IMR-90 (cell line): ENCODE results near the gene ITPRIP. TPM values are rescaled to one million over a fixed set of nuclear protein-coding genes. Genes with fewer than 3 reads are reported as not detected.

Experiments
- ATAC-seq: fragments of 200-7000 bp; cut with Tn5 transposase; 2 replicates; pipeline ENCODE4 v1.9.1; 2020; ENCODE audit warnings: low read depth, mild to moderate bottlenecking, moderate library complexity
- BruUV-seq: library from RNA; stranded (reverse); fragments of 400-500 nt; replicated peaks from 2 replicates; lab custom pipeline; 2021; lab: Mats Ljungman, UMichigan
- CTCF ChIA-PET: fragments of 300-600 bp; formaldehyde crosslinking; extraction: SDS; loops from one replicate; lab custom pipeline; 2021; ENCODE audit warnings: antibody characterized with exemption; lab: Yijun Ruan, JAX
- POLR2A ChIA-PET: fragments of 300-600 bp; sonication (Branson Sonifier 250); formaldehyde crosslinking; loops from one replicate; lab custom pipeline; 2022; ENCODE audit warnings: antibody characterized with exemption; ENCODE audit not compliant: unreplicated experiment; lab: Charles Lee
- DNase-seq: peaks from one replicate; pipeline ENCODE4 v3.0.0; 2013
- H2AFZ ChIP-seq: replicated peaks from 2 replicates; pipeline ENCODE3; 2013; ENCODE audit warnings: low read length, mild to moderate bottlenecking; ENCODE audit not compliant: poor library complexity
- H2AK5ac ChIP-seq: 2 replicates; pipeline ENCODE4 v1.6.1; 2013; ENCODE audit warnings: low read depth, low read length, inconsistent platforms
- H2AK9ac ChIP-seq: replicated peaks from 2 replicates; pipeline ENCODE3; 2013; ENCODE audit warnings: mild to moderate bottlenecking, low read depth, low read length, moderate library complexity; ENCODE audit not compliant: poor library complexity
- H2BK120ac ChIP-seq: 2 replicates; pipeline ENCODE4 v1.6.1; 2013; ENCODE audit warnings: low read depth, low read length, inconsistent platforms
- H2BK15ac ChIP-seq: 3 replicates; pipeline ENCODE4 v1.6.1; 2013; ENCODE audit warnings: low read depth, low read length, inconsistent platforms
- H2BK20ac ChIP-seq: 2 replicates; pipeline ENCODE4 v1.6.1; 2013; ENCODE audit warnings: low read depth, mild to moderate bottlenecking, inconsistent platforms, low read length, moderate library complexity
- H2BK5ac ChIP-seq: 2 replicates; pipeline ENCODE4 v1.6.1; 2013; ENCODE audit warnings: mild to moderate bottlenecking, low read depth, low read length, inconsistent platforms; ENCODE audit not compliant: poor library complexity, severe bottlenecking
- H3K14ac ChIP-seq: replicated peaks from 2 replicates; pipeline ENCODE4 v1.6.1; 2013; ENCODE audit warnings: low read depth, low read length, inconsistent platforms
- H3K18ac ChIP-seq: 2 replicates; pipeline ENCODE4 v1.6.1; 2013; ENCODE audit warnings: low read depth, low read length, control low read depth
- H3K23ac ChIP-seq: 2 replicates; pipeline ENCODE4 v1.6.1; 2013; ENCODE audit warnings: low read depth, low read length, inconsistent platforms
- H3K27ac ChIP-seq: 2 replicates; pipeline ENCODE4 v1.5.1; 2013; ENCODE audit warnings: mild to moderate bottlenecking, control low read depth, low read length; ENCODE audit not compliant: insufficient read depth
- H3K27me3 ChIP-seq: 2 replicates; pipeline ENCODE4 v1.6.1; 2013; ENCODE audit warnings: low read length; ENCODE audit not compliant: control insufficient read depth, insufficient read depth
- H3K36me3 ChIP-seq: 2 replicates; pipeline ENCODE4 v1.6.1; 2013; ENCODE audit warnings: low read length, mixed read lengths; ENCODE audit not compliant: control insufficient read depth, insufficient read depth
- H3K4ac ChIP-seq: 2 replicates; pipeline ENCODE4 v1.6.1; 2013; ENCODE audit warnings: low read depth, low read length, inconsistent platforms
- H3K4me1 ChIP-seq: 2 replicates; pipeline ENCODE4 v1.6.1; 2013; ENCODE audit warnings: low read length, mixed read lengths; ENCODE audit not compliant: control insufficient read depth, insufficient read depth
- H3K4me2 ChIP-seq: 2 replicates; pipeline ENCODE4 v1.6.1; 2013; ENCODE audit warnings: low read depth, mild to moderate bottlenecking, control low read depth, low read length, moderate library complexity
- H3K4me3 ChIP-seq: 2 replicates; pipeline ENCODE4 v1.5.1; 2013; ENCODE audit warnings: low read depth, mild to moderate bottlenecking, control low read depth, low read length, moderate library complexity; ENCODE audit not compliant: insufficient read depth
- H3K56ac ChIP-seq: 2 replicates; pipeline ENCODE4 v1.6.1; 2013; ENCODE audit warnings: low read length, inconsistent platforms; ENCODE audit not compliant: insufficient read depth; ENCODE audit errors: extremely low read depth
- H3K79me1 ChIP-seq, 2 experiments: 2 replicates each; pipeline ENCODE4 v1.6.1; 2013; ENCODE audit warnings: low read length in 2 of 2, inconsistent platforms in 1 of 2, low read depth in 1 of 2
- H3K9ac ChIP-seq: 2 replicates; pipeline ENCODE4 v1.6.1; 2013; ENCODE audit warnings: low read depth, low read length, control low read depth
- H3K9me1 ChIP-seq: 2 replicates; pipeline ENCODE4 v1.6.1; 2013; ENCODE audit warnings: low read length, inconsistent platforms; ENCODE audit not compliant: insufficient read depth
- H3K9me3 ChIP-seq: 2 replicates; pipeline ENCODE4 v1.6.1; 2013; ENCODE audit warnings: low read length; ENCODE audit not compliant: control insufficient read depth, insufficient read depth
- H4K20me1 ChIP-seq: 2 replicates; pipeline ENCODE4 v1.6.1; 2013; ENCODE audit warnings: low read length, inconsistent platforms; ENCODE audit not compliant: insufficient read depth
- H4K5ac ChIP-seq: 2 replicates; pipeline ENCODE4 v1.6.1; 2013; ENCODE audit warnings: mild to moderate bottlenecking, low read depth, low read length, control low read depth
- H4K8ac ChIP-seq, 2 experiments: 2 replicates each; pipeline ENCODE4 v1.6.1; 2013; ENCODE audit warnings: low read depth in 2 of 2, low read length in 2 of 2, control low read depth in 1 of 2, inconsistent platforms in 1 of 2
- H4K91ac ChIP-seq: 2 replicates; pipeline ENCODE4 v1.6.1; 2013; ENCODE audit warnings: low read depth, low read length, inconsistent platforms; ENCODE audit not compliant: insufficient read depth
- BHLHE40 ChIP-seq: fragments of 150-350 bp; IDR thresholded peaks from 2 replicates; pipeline ENCODE4 v1.6.1; 2016; ENCODE audit warnings: mild to moderate bottlenecking, low read depth, low read length
- CEBPB ChIP-seq: IDR thresholded peaks from 2 replicates; pipeline ENCODE4 v1.6.1; 2012; ENCODE audit warnings: low read depth, low read length, improper control_type of control experiment
- CHD1 ChIP-seq: IDR thresholded peaks from 2 replicates; pipeline ENCODE4 v1.6.1; 2012; ENCODE audit warnings: low read depth, low read length, improper control_type of control experiment
- FOS ChIP-seq: fragments of 150-350 bp; IDR thresholded peaks from 2 replicates; pipeline ENCODE4 v1.6.1; 2016; ENCODE audit warnings: low read depth, low read length
- MAFK ChIP-seq: IDR thresholded peaks from 2 replicates; pipeline ENCODE4 v1.6.1; 2012; ENCODE audit warnings: low read depth, low read length, improper control_type of control experiment
- MAZ ChIP-seq: IDR thresholded peaks from 2 replicates; pipeline ENCODE4 v1.6.1; 2012; ENCODE audit warnings: low read depth, mild to moderate bottlenecking, low read length, improper control_type of control experiment, moderate library complexity, borderline replicate concordance
- MXI1 ChIP-seq: IDR thresholded peaks from 2 replicates; pipeline ENCODE4 v1.6.1; 2012; ENCODE audit warnings: low read depth, mild to moderate bottlenecking, low read length, moderate library complexity, borderline replicate concordance
- RAD21 ChIP-seq: IDR thresholded peaks from 2 replicates; pipeline ENCODE4 v1.6.1; 2012; ENCODE audit warnings: low read length, improper control_type of control experiment
- RCOR1 ChIP-seq: IDR thresholded peaks from 2 replicates; pipeline ENCODE4 v1.6.1; 2012; ENCODE audit warnings: mild to moderate bottlenecking, low read length, improper control_type of control experiment; ENCODE audit not compliant: insufficient replicate concordance
- SMC3 ChIP-seq: fragments of 150-350 bp; IDR thresholded peaks from 2 replicates; pipeline ENCODE4 v1.6.1; 2016; ENCODE audit warnings: low read depth, mild to moderate bottlenecking, antibody characterized with exemption, low read length, moderate library complexity
- WGBS, 2 experiments: methylation state at CpG; one replicate each; pipeline versions ENCODE4 v1.1.5 to v1.1.7; 2013; ENCODE audit warnings: missing lambda C conversion rate in 2 of 2; ENCODE audit not compliant: insufficient read length in 1 of 2; ENCODE audit errors: extremely low coverage in 2 of 2; 5-methylcytosine and 5-hydroxymethylcytosine counted together
- dilution Hi-C: fragments of 300-500 bp; cut with HindIII; formaldehyde crosslinking; loops from one replicate; pipeline ENCODE4 v1.14.3; 2018; ENCODE audit warnings: low sequenced_read_pairs; ENCODE audit not compliant: unreplicated experiment
- in situ Hi-C: fragments of 300-500 bp; cut with MboI; formaldehyde crosslinking; loops from 3 replicates; pipeline ENCODE4 v1.14.3; 2019; ENCODE audit warnings: low sequenced_read_pairs, inconsistent platforms, mixed read lengths
- intact Hi-C: fragments of 100-400 bp; cut with micrococcal nuclease; formaldehyde crosslinking; loops from 2 replicates; pipeline ENCODE4 v1.10.0; 2022
- polyA plus RNA-seq, 3 experiments: library from polyadenylated mRNA; depleted of rRNA; stranded (reverse); fragments of >200 nt; gene quantifications; 2 replicates each; pipeline ENCODE4 v1.2.3, GENCODE V29; 2012; ENCODE audit warnings: low replicate concordance in 1 of 3
- total RNA-seq: library from RNA; depleted of rRNA; stranded (reverse); fragments of >200 nt; gene quantifications from 2 replicates; pipeline ENCODE4 v1.2.3, GENCODE V29; 2012
- TF ChIP-seq, protein P1 (sequence below): fragments of 150-350 bp; IDR thresholded peaks from 2 replicates; pipeline ENCODE4 v1.6.1; 2017; ENCODE audit warnings: mild to moderate bottlenecking, antibody characterized with exemption, low read length, low read depth
- TF ChIP-seq, protein P2 (sequence below): conservative IDR thresholded peaks from 2 replicates; pipeline ENCODE4 v1.5.1; 2012; ENCODE audit warnings: mild to moderate bottlenecking, low read depth, low read length, improper control_type of control experiment

ITPRIP gene
- total and polyA plus RNA-seq, 2 of the 4 experiments (the other 2 are of a cell fraction): 7.5 to 31.9 TPM

DNA sequence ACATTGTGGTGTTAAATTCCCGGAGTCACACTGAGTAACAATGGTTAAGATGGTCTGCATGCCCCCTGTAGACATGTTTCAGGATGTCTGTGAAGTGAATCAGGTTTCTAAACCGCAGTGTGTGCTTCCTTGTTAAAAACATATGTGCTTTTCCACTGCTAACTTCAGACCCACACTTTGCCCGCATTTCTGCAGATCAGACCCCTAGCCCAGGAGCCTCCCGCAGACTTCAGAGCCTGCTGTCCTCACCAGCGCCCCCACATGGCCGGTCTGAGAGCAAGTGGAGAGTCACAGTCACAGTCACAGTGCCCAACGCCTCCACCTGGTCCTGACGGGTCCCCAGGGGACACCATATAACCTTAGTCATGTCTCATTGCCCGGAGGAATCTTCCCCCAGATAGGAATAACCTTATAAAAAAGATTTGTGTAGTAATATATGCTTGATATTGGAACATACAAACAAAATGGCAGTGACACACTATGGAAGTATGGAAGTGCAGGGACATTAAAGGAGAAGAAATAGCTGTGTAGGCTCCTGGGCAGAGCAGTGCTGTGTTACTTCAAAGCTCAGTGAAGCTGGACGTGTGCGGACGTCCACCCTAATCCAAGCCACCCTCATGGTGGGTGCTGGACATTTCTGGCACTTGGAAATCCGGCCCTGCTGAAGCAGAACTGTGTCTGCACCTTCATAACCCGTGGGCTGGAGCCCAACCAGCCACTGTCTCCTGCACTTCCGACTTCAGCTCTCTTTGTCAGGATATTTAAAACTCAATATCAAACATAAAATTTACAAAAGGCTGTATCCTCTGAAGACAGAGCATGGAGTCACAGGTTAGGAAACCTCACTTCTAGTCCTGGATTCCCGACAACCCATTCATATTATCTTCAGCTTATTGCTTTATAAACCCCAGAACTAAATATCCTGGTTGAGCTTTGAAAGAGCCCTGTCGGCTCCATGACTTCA lies 40.3 kb downstream of the ITPRIP start:
- peak overlapping the region; percentile 95 for H2BK15ac ChIP-seq
- peaks cover 30% of the 10 kb centered on the region for H3K4me1 ChIP-seq
- H4K5ac ChIP-seq: peak overlapping the region; percentile 65
- H3K4ac ChIP-seq: peak overlapping the region; percentile 91
- no TSS peak for BruUV-seq
- H2BK120ac ChIP-seq: peak overlapping the region; percentile 95
- ChIA-PET CTCF (interaction anchor here (0.6 to 3.0 kb wide), 7 partner anchors 8 to 214 kb away, joined by 3 to 14 read pairs (median 3); no protein-coding TSS in a partner anchor), POLR2A (no interaction called here)
- no peak for ATAC-seq
- H3K4me2 ChIP-seq: peak overlapping the region; percentile 29; the same call in 1 of the 2 replicates
- H2BK5ac ChIP-seq: peak overlapping the region; percentile 95
- no peaks in the 10 kb centered on the region for H3K36me3 ChIP-seq
- H3K14ac ChIP-seq: peak overlapping the region; percentile 78; the same call in 1 of the 2 replicates
- H3K9ac ChIP-seq: 0 out of 2 replicates have a peak overlapping the region, but pooled peaks have one; percentile 12
- DNase-seq: peak; percentile 89
- no peak overlapping the region for H3K4me3 ChIP-seq
- H2AFZ ChIP-seq: peak overlapping the region; percentile 19
- in situ Hi-C loops: no loop called here
- no peaks in the 10 kb centered on the region for H3K9me3 ChIP-seq
- H2AK9ac ChIP-seq: no peak overlapping the region
- H3K27me3 ChIP-seq: no peaks in the 10 kb centered on the region
- dilution Hi-C loops: no loop called here
- peak overlapping the region; percentile 81 for H3K27ac ChIP-seq
- peaks cover 9% of the 10 kb centered on the region for H4K20me1 ChIP-seq
- intact Hi-C loops: no loop called here
- peak overlapping the region; percentile 79 for H3K18ac ChIP-seq
- H4K91ac ChIP-seq: peak overlapping the region; percentile 71
- H3K79me1 ChIP-seq: peaks cover 0 to 19% of the 10 kb centered on the region in 2 experiments; a peak in 2 of 4 replicates
- H2AK5ac ChIP-seq: peak overlapping the region; percentile 91
- peak overlapping the region; percentile 46; the same call in 1 of the 2 replicates for H3K23ac ChIP-seq
- H2BK20ac ChIP-seq: peak overlapping the region; percentile 58
- peak overlapping the region; percentile 62 to 83 for H4K8ac ChIP-seq
- H3K56ac ChIP-seq: 0 out of 2 replicates have a peak overlapping the region, but pooled peaks have one; percentile 27
- 10% methylated on average over 2 of the region's 17 CpGs; no CpG with 5 or more reads in 1 of the 2 experiments for WGBS, 2 experiments
- H3K9me1 ChIP-seq: 0 out of 2 replicates have a peak, but pooled peaks cover 25% of the 10 kb centered on the region
- no peak for TF ChIP-seq BHLHE40
- TF ChIP-seq CHD1: no peak
- TF ChIP-seq SMC3: peak; percentile 10; the same call in 1 of the 2 replicates
- TF ChIP-seq, protein P1, sequence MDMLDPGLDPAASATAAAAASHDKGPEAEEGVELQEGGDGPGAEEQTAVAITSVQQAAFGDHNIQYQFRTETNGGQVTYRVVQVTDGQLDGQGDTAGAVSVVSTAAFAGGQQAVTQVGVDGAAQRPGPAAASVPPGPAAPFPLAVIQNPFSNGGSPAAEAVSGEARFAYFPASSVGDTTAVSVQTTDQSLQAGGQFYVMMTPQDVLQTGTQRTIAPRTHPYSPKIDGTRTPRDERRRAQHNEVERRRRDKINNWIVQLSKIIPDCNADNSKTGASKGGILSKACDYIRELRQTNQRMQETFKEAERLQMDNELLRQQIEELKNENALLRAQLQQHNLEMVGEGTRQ: no peak
- no peak for TF ChIP-seq MXI1
- TF ChIP-seq CEBPB: no peak
- TF ChIP-seq RCOR1: no peak
- TF ChIP-seq RAD21: 0 out of 2 replicates have a peak, but pooled peaks have one; percentile 18
- TF ChIP-seq MAZ: no peak
- TF ChIP-seq MAFK: no peak
- TF ChIP-seq, protein P2, sequence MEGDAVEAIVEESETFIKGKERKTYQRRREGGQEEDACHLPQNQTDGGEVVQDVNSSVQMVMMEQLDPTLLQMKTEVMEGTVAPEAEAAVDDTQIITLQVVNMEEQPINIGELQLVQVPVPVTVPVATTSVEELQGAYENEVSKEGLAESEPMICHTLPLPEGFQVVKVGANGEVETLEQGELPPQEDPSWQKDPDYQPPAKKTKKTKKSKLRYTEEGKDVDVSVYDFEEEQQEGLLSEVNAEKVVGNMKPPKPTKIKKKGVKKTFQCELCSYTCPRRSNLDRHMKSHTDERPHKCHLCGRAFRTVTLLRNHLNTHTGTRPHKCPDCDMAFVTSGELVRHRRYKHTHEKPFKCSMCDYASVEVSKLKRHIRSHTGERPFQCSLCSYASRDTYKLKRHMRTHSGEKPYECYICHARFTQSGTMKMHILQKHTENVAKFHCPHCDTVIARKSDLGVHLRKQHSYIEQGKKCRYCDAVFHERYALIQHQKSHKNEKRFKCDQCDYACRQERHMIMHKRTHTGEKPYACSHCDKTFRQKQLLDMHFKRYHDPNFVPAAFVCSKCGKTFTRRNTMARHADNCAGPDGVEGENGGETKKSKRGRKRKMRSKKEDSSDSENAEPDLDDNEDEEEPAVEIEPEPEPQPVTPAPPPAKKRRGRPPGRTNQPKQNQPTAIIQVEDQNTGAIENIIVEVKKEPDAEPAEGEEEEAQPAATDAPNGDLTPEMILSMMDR: peak; percentile 63
- no peak for TF ChIP-seq FOS
